Vagina (tissue), 2 donors: ENCODE measurements around the gene CCDC33. TPM values are rescaled to one million over a fixed set of nuclear protein-coding genes. Genes with fewer than 3 reads are reported as not detected.

Source experiments
- DNase-seq, 2 donors: peaks; one replicate each; pipeline ENCODE4 v3.0.0-alpha.2; 2017; ENCODE audit errors: extremely low spot score in 2 of 2
- H3K27ac ChIP-seq: fragments of 200-600 bp; sonication (generic); one replicate; pipeline ENCODE4 v1.5.1; 2019
- H3K27me3 ChIP-seq: fragments of 200-600 bp; sonication (generic); one replicate; pipeline ENCODE4 v1.5.1; 2019
- H3K36me3 ChIP-seq, 2 donors: fragments of 200-600 bp; sonication (generic); one replicate each; pipeline ENCODE4 v1.5.1; 2017 to 2019
- H3K4me1 ChIP-seq: fragments of 200-600 bp; sonication (generic); one replicate; pipeline ENCODE4 v1.5.1; 2019
- H3K4me3 ChIP-seq, 2 donors: fragments of 200-600 bp; sonication (generic); 1 replicate in 1 of 2; 2 replicates in 1 of 2; pipeline ENCODE4 v1.5.1; 2016 to 2019
- H3K9me3 ChIP-seq: fragments of 200-600 bp; sonication (generic); one replicate; pipeline ENCODE4 v1.5.1; 2019
- POLR2A ChIP-seq, 2 donors: fragments of 450-650 bp; IDR thresholded peaks; one replicate each; pipeline ENCODE4 v1.6.1; 2017; ENCODE audit warnings: antibody characterized with exemption in 2 of 2, mild to moderate bottlenecking in 2 of 2, moderate library complexity in 2 of 2
- POLR2AphosphoS5 ChIP-seq, 2 donors: sonication (generic); formaldehyde crosslinking; IDR thresholded peaks; one replicate each; pipeline ENCODE4 v1.9.0; 2017; ENCODE audit warnings: antibody characterized with exemption in 2 of 2, mild to moderate bottlenecking in 2 of 2, low read depth in 1 of 2; ENCODE audit not compliant: insufficient read depth in 1 of 2
- intact Hi-C: fragments of 100-400 bp; cut with DNase I; formaldehyde crosslinking; loops from one replicate; pipeline ENCODE4 v1.15.1; 2023
- total RNA-seq: library from RNA; depleted of rRNA; stranded (reverse); fragments of >200 nt; gene quantifications from one replicate; pipeline ENCODE4 v1.2.3, GENCODE V29; 2016
- TF ChIP-seq, protein P1 (sequence below), 3 experiments: fragments of 450-650 bp in 2 of 3; fragments of 200-600 bp in 1 of 3; sonication (generic) in 1 of 3; IDR thresholded peaks; one replicate each; pipeline ENCODE4 v1.5.1; 2017 to 2019; ENCODE audit warnings: antibody characterized with exemption in 3 of 3, mild to moderate bottlenecking in 2 of 3, moderate library complexity in 2 of 3

Gene CCDC33
- total RNA-seq, 1 donor from 2014 or later = not detected

DNA sequence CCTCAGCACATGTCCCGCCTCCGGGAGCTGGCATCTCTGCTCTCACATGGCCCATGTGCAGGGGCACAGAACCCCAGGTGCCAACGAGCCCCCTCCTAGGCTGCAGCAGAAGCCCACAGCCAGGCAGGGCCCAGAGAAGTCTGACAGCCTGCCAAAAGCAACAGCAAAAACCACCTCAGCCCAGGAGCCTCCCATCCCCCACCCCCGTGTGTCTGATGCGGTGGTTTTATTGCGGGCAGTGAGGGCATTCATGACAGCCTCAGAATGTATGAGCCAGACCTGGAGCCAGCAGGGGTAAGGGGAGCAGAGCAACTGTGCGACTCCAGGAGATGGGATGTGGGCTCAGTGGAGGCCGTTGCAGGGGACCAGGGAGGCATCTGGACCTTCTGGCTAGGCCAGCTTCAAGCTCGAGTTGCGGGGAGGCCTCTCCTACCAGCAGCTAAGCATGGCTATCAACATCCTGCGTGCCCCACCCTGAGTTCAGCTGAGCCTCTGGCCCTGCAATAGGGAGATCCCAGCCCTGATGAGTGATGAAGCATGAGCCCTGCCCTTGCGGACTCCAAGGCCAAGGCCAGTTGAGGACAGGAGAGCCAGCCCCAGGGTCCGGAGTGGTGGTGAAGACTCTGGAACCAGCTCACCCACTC is 78.8 kb downstream of the CCDC33 start:
- no peaks in the 10 kb centered on the region for H3K36me3 ChIP-seq
- H3K27ac ChIP-seq = no peak overlapping the region
- intact Hi-C loops = loop anchor here (10.0 kb wide), 1 partner anchor 260 kb away; no protein-coding TSS in a partner anchor
- no peak overlapping the region for H3K4me3 ChIP-seq
- no peak for DNase-seq
- H3K9me3 ChIP-seq = no peaks in the 10 kb centered on the region
- peaks cover 49% of the 10 kb centered on the region for H3K4me1 ChIP-seq
- no peaks in the 10 kb centered on the region for H3K27me3 ChIP-seq
- TF ChIP-seq POLR2AphosphoS5 (IDR thresholded peaks at IDR 0.05; ENCODE audit: insufficient read depth in 1 of 2, low read depth in 1 of 2) (no peak), POLR2A (IDR thresholded peaks at IDR 0.05) (no peak)
- TF ChIP-seq, protein P1, sequence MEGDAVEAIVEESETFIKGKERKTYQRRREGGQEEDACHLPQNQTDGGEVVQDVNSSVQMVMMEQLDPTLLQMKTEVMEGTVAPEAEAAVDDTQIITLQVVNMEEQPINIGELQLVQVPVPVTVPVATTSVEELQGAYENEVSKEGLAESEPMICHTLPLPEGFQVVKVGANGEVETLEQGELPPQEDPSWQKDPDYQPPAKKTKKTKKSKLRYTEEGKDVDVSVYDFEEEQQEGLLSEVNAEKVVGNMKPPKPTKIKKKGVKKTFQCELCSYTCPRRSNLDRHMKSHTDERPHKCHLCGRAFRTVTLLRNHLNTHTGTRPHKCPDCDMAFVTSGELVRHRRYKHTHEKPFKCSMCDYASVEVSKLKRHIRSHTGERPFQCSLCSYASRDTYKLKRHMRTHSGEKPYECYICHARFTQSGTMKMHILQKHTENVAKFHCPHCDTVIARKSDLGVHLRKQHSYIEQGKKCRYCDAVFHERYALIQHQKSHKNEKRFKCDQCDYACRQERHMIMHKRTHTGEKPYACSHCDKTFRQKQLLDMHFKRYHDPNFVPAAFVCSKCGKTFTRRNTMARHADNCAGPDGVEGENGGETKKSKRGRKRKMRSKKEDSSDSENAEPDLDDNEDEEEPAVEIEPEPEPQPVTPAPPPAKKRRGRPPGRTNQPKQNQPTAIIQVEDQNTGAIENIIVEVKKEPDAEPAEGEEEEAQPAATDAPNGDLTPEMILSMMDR (IDR thresholded peaks at IDR 0.05) = no peak

DNA sequence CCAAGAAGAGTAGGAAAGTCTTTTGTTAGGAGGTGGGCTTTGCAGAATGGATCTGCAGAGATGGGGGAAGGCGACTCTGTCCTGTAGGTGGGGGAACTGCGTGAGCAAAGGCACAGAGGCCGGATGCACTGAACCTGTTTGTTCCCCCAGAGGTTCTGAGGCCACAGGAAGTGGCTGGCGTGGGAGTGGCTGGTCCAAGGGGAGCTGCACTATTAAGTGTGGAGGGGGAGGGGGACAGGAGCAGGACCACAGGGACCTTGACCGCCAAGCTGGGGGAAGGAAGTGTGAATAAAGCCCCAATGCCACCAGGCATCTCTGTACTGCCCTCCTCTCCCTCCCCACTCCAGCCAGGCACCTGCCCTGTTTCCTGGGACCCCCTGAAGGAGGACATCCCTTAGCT is 79.5 kb downstream of the CCDC33 start:
- Histone ChIP-seq H3K27me3 (no peaks in the 10 kb centered on the region), H3K9me3 (no peaks in the 10 kb centered on the region), H3K27ac (peak overlapping the region; percentile 37), H3K4me3 (no peak overlapping the region), H3K36me3 (no peaks in the 10 kb centered on the region), H3K4me1 (peaks cover 56% of the 10 kb centered on the region)
- intact Hi-C loops = loop anchor here (2.0 to 10.0 kb wide), 2 partner anchors 187 to 261 kb away; no protein-coding TSS in a partner anchor
- DNase-seq = no peak
- TF ChIP-seq POLR2AphosphoS5 (IDR thresholded peaks at IDR 0.05; ENCODE audit: insufficient read depth in 1 of 2, low read depth in 1 of 2) = no peak
- TF ChIP-seq, protein P1 (IDR thresholded peaks at IDR 0.05) = no peak
- no peak for TF ChIP-seq POLR2A (IDR thresholded peaks at IDR 0.05)

DNA sequence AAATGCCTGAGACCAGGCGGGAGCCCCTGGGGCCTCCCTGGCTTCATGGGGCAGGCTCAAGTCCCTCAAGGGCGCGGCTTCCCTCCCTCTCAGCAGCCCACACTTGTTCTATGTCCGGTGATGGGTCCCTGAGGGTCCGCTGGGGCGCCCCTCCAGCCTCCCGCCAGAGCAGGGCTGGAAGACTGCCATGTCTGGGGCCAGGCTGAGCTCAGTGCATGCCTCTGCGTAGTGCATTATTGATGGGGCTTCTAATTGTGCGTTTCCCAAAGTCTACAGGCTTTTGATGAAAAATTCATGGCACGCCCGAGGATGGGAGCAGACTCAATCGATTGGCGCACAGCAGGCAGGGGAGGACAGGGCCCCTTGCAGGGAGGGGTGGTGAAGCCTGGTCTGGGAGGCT is 80.0 kb downstream of the CCDC33 start:
- H3K9me3 ChIP-seq = no peaks in the 10 kb centered on the region
- no peaks in the 10 kb centered on the region for H3K36me3 ChIP-seq
- H3K27me3 ChIP-seq = no peaks in the 10 kb centered on the region
- DNase-seq = no peak
- intact Hi-C loops = loop anchor here (2.0 to 10.0 kb wide), 2 partner anchors 187 to 261 kb away; no protein-coding TSS in a partner anchor
- TF ChIP-seq POLR2AphosphoS5 (IDR thresholded peaks at IDR 0.05; ENCODE audit: insufficient read depth in 1 of 2, low read depth in 1 of 2) (no peak), POLR2A (IDR thresholded peaks at IDR 0.05) (no peak)
- TF ChIP-seq, protein P1 (IDR thresholded peaks at IDR 0.05) = no peak
- no peak overlapping the region for H3K4me3 ChIP-seq
- H3K27ac ChIP-seq = peak overlapping the region; percentile 37
- peaks cover 56% of the 10 kb centered on the region for H3K4me1 ChIP-seq

DNA sequence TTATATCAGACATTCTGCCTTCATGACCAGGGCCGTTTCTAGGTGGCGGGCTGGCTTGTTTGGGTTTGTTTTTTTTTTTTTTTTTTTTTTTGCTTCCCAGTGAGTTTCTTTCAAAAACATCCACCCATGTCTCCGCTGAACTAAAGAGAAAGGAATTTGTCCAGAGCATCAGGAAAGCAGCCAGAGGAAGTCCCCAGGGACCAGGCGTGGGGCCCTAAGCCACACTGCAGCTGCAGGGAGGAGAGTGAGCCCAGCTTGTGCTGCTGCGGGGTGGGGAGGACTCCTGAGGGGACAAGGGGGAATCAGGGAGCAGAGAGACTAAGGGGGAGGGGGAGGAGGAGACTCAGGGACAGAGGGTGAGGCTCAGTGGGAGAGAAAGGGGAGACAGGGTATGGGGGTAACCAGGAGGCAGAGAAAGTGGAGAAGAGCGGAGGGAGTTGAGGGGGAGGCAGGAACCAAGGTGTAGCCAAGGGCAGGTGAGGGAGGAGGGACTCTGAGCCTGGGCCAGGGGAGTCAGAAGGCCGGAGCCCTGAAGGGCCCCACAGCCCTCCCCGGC is 81.8 kb downstream of the CCDC33 start:
- TF ChIP-seq, protein P1 (IDR thresholded peaks at IDR 0.05) = no peak
- Histone ChIP-seq H3K27ac (peak overlapping the region; percentile 70), H3K36me3 (no peaks in the 10 kb centered on the region), H3K4me1 (peaks cover 56% of the 10 kb centered on the region), H3K9me3 (no peaks in the 10 kb centered on the region), H3K27me3 (no peaks in the 10 kb centered on the region), H3K4me3 (no peak overlapping the region)
- DNase-seq = no peak
- intact Hi-C loops = loop anchor here (2.0 to 10.0 kb wide), 2 partner anchors 189 to 263 kb away; no protein-coding TSS in a partner anchor
